T-cell (primary cell): Measurements from ENCODE around the gene PWP1. TPM values are rescaled to one million over a fixed set of nuclear protein-coding genes. Genes with fewer than 3 reads are reported as not detected.

Source experiments
- ATAC-seq, 4 experiments: fragments of 200-7000 bp in 3 of 4; fragments of 150-1000 bp in 1 of 4; cut with Tn5 transposase; replicated peaks in 1 of 4; 1 replicate in 3 of 4; 2 replicates in 1 of 4; pipeline ENCODE4 v1.10.0; 2021; ENCODE audit warnings: moderate library complexity in 3 of 4, mild to moderate bottlenecking in 2 of 4, moderate number of reproducible peaks in 1 of 4
- CTCF ChIA-PET, 2 donors: fragments of 300-600 bp; sonication (Branson Sonifier 250); formaldehyde crosslinking; loops; one replicate each; lab custom pipeline; 2022; ENCODE audit warnings: antibody characterized with exemption in 2 of 2; lab: Charles Lee
- POLR2A ChIA-PET, 2 donors: fragments of 300-600 bp; sonication (Branson Sonifier 250); formaldehyde crosslinking; loops; one replicate each; lab custom pipeline; 2022; ENCODE audit warnings: antibody characterized with exemption in 2 of 2; lab: Charles Lee
- DNase-seq, 35 experiments: peaks; one replicate each; pipeline versions ENCODE4 v3.0.0 to v3.0.0-alpha.2; 2013 to 2023
- H3K27ac ChIP-seq: one replicate; pipeline ENCODE4 v1.5.1; 2013; ENCODE audit warnings: low read length
- H3K27me3 ChIP-seq, 2 experiments: replicated peaks in 1 of 2; 1 replicate in 1 of 2; 2 replicates in 1 of 2; pipeline versions ENCODE4 v1.6.1 to v1.7.0; 2013; ENCODE audit warnings: low read length in 1 of 2, mixed read lengths in 1 of 2; ENCODE audit not compliant: control insufficient read depth in 2 of 2, insufficient read depth in 2 of 2; ENCODE audit errors: extremely low read depth in 1 of 2
- H3K36me3 ChIP-seq, 2 donors: 1 replicate in 1 of 2; 2 replicates in 1 of 2; pipeline versions ENCODE4 v1.6.1 to v1.7.0; 2013; ENCODE audit warnings: low read length in 1 of 2; ENCODE audit not compliant: control insufficient read depth in 2 of 2, insufficient read depth in 1 of 2; ENCODE audit errors: extremely low read depth in 1 of 2
- H3K4me1 ChIP-seq, 2 experiments: 1 replicate in 1 of 2; 2 replicates in 1 of 2; pipeline versions ENCODE4 v1.6.1 to v1.7.0; 2013; ENCODE audit warnings: low read length in 2 of 2, mixed read lengths in 1 of 2; ENCODE audit not compliant: insufficient read depth in 2 of 2, control insufficient read depth in 1 of 2; ENCODE audit errors: extremely low read depth in 1 of 2
- H3K4me3 ChIP-seq, 2 donors: 1 replicate in 1 of 2; 2 replicates in 1 of 2; pipeline versions ENCODE4 v1.5.1 to v1.7.0; 2013; ENCODE audit warnings: mild to moderate bottlenecking in 2 of 2, low read length in 1 of 2, moderate library complexity in 1 of 2; ENCODE audit not compliant: control insufficient read depth in 1 of 2; ENCODE audit errors: extremely low read depth in 1 of 2
- H3K9me3 ChIP-seq: 2 replicates; pipeline ENCODE4 v1.7.0; 2013
- H3K27ac Mint-ChIP-seq, 2 donors: one replicate each; pipeline ENCODE4 v1.8.0; 2020 to 2021; ENCODE audit warnings: mild to moderate bottlenecking in 2 of 2, mixed read lengths in 2 of 2
- H3K27me3 Mint-ChIP-seq, 2 donors: one replicate each; pipeline ENCODE4 v1.8.0; 2021 to 2022; ENCODE audit warnings: mixed read lengths in 2 of 2
- H3K36me3 Mint-ChIP-seq: one replicate; pipeline ENCODE4 v1.8.0; 2021; ENCODE audit warnings: mixed read lengths
- H3K4me1 Mint-ChIP-seq, 3 donors: one replicate each; pipeline ENCODE4 v1.8.0; 2020 to 2022; ENCODE audit warnings: mixed read lengths in 3 of 3, mild to moderate bottlenecking in 1 of 3
- H3K4me3 Mint-ChIP-seq, 3 donors: one replicate each; pipeline ENCODE4 v1.8.0; 2020 to 2022; ENCODE audit warnings: mild to moderate bottlenecking in 3 of 3, mixed read lengths in 3 of 3, moderate library complexity in 3 of 3
- H3K9me3 Mint-ChIP-seq, 3 donors: one replicate each; pipeline ENCODE4 v1.8.0; 2020 to 2022; ENCODE audit warnings: mixed read lengths in 3 of 3
- WGBS: methylation state at CpG from one replicate; pipeline ENCODE4 v1.1.5; 2013; ENCODE audit warnings: missing lambda C conversion rate; ENCODE audit not compliant: insufficient coverage; 5-methylcytosine and 5-hydroxymethylcytosine counted together
- total RNA-seq, 35 experiments: library from RNA in 6 of 35; stranded (reverse) in 6 of 35; fragments of 120-200 nt in 1 of 35; gene quantifications; one replicate each; pipeline versions ENCODE4 v1.2.1 to v1.2.4 and lab custom pipeline; 2013 to 2026

PWP1 gene
- total RNA-seq, 5 donors from 2014 or later (not counting 1 experiment from before 2014, with no cell fraction given) = 22.1 to 36.9 (median 28.5) TPM

DNA sequence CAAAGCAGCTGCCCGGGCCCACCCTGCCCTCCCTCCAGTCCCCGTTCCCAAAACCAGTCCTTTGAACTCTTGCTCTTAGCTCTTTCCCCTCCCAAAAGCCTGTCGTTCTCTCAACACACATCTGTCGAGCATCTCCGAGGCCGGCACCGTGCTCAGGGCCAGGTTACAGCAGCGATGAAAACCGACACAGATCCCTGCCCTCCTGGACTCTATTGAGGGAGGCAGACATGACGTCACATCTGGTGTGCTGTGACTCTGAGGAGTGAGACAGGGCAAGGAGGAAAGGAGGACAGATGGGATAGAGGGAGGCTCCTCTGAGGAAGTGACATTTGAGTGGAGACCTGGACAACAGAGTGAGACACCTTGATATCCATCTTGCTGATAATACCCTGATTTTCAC lies 34.6 kb upstream of the PWP1 start:
- Mint-ChIP-seq H3K27ac (no peak overlapping the region), H3K27me3 (no peaks in the 10 kb centered on the region), H3K4me1 (peaks cover 0 to 6% (median 0%) of the 10 kb centered on the region in 3 donors), H3K9me3 (no peaks in the 10 kb centered on the region), H3K36me3 (peaks cover 12% of the 10 kb centered on the region), H3K4me3 (no peak overlapping the region)
- ChIA-PET POLR2A (no interaction called here), CTCF (no interaction called here)
- DNase-seq (no peak), ATAC-seq (no peak)
- no peaks in the 10 kb centered on the region for H3K4me1 ChIP-seq
- WGBS = 93% methylated on average over 9 of the region's 10 CpGs
- no peak overlapping the region for H3K27ac ChIP-seq
- no peak overlapping the region for H3K4me3 ChIP-seq
- no peaks in the 10 kb centered on the region for H3K27me3 ChIP-seq
- no peaks in the 10 kb centered on the region for H3K9me3 ChIP-seq
- H3K36me3 ChIP-seq = peaks cover 0 to 20% of the 10 kb centered on the region in 2 donors

GRCh38 chr12:107651571-107652449 lies 33.8 kb upstream of the PWP1 start:
- ChIA-PET POLR2A (no interaction called here), CTCF (no interaction called here)
- H3K9me3 Mint-ChIP-seq = no peaks in the 10 kb centered on the region
- peaks cover 0 to 6% (median 0%) of the 10 kb centered on the region in 3 donors for H3K4me1 Mint-ChIP-seq
- ATAC-seq = no peak
- Histone ChIP-seq H3K4me3 (no peak overlapping the region), H3K9me3 (no peaks in the 10 kb centered on the region), H3K4me1 (no peaks in the 10 kb centered on the region), H3K27ac (no peak overlapping the region), H3K36me3 (peaks cover under 1 to 20% of the 10 kb centered on the region in 2 donors), H3K27me3 (no peaks in the 10 kb centered on the region)
- H3K27me3 Mint-ChIP-seq = no peaks in the 10 kb centered on the region
- H3K36me3 Mint-ChIP-seq = peaks cover 9% of the 10 kb centered on the region
- H3K27ac Mint-ChIP-seq = no peak overlapping the region
- no peak for DNase-seq
- 96% methylated on average over 8 of the region's 11 CpGs for WGBS
- H3K4me3 Mint-ChIP-seq = no peak overlapping the region

- ATAC-seq (no peak), DNase-seq (no peak)
- Histone ChIP-seq H3K4me1 (no peaks in the 10 kb centered on the region), H3K9me3 (no peaks in the 10 kb centered on the region), H3K27me3 (no peaks in the 10 kb centered on the region), H3K27ac (no peak overlapping the region), H3K36me3 (peaks cover 5 to 28% of the 10 kb centered on the region in 2 donors), H3K4me3 (no peak overlapping the region)
- Mint-ChIP-seq H3K27ac (no peak overlapping the region), H3K27me3 (no peaks in the 10 kb centered on the region), H3K36me3 (peaks cover 14% of the 10 kb centered on the region), H3K9me3 (no peaks in the 10 kb centered on the region), H3K4me3 (no peak overlapping the region), H3K4me1 (peaks cover 0 to 6% (median 0%) of the 10 kb centered on the region in 3 donors)
- ChIA-PET POLR2A (no interaction called here), CTCF (no interaction called here)
- WGBS = no CpG with 5 or more reads among the region's 2 CpGs
These were observed 32.1 kb upstream of the PWP1 start for GRCh38 chr12:107653519-107653918.

DNA sequence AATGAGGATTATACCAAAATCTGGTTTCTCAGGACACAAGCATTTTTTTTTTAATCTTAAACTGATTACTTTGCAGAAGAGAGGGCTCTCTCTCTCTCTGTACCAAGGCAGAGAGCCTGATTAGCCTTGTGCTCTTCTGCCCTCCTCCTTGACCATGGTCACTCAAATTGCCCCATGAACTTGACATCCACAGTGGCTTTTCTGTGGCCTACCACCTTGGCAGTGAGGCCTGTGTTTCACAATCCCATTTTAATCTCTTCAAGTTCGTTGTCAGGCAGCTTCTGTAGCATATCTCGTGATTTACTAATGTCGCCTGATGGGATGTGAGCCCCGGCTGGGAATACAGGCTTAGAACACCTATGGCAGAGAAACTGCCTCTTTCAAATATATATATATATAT lies 30.7 kb upstream of the PWP1 start:
- Histone ChIP-seq H3K27me3 (no peaks in the 10 kb centered on the region), H3K27ac (no peak overlapping the region), H3K4me1 (no peaks in the 10 kb centered on the region), H3K4me3 (no peak overlapping the region), H3K9me3 (no peaks in the 10 kb centered on the region), H3K36me3 (peaks cover 7 to 29% of the 10 kb centered on the region in 2 donors)
- ChIA-PET CTCF (interaction anchor here in 1 of 2 donors (0.7 kb wide), 1 partner anchor 487 kb away, joined by 4 read pairs; no protein-coding TSS in a partner anchor), POLR2A (no interaction called here)
- H3K27ac Mint-ChIP-seq = no peak overlapping the region
- WGBS = no CpG with 5 or more reads among the region's 4 CpGs
- no peak overlapping the region for H3K4me3 Mint-ChIP-seq
- no peaks in the 10 kb centered on the region for H3K27me3 Mint-ChIP-seq
- H3K4me1 Mint-ChIP-seq = peaks cover 0 to 6% (median 0%) of the 10 kb centered on the region in 3 donors
- H3K9me3 Mint-ChIP-seq = no peaks in the 10 kb centered on the region
- peaks cover 20% of the 10 kb centered on the region for H3K36me3 Mint-ChIP-seq
- DNase-seq (no peak), ATAC-seq (no peak)

- H3K4me3 Mint-ChIP-seq = no peak overlapping the region
- H3K27me3 Mint-ChIP-seq = no peaks in the 10 kb centered on the region
- POLR2A ChIA-PET = no interaction called here
- no peak for ATAC-seq
- no peaks in the 10 kb centered on the region for H3K4me1 ChIP-seq
- H3K36me3 ChIP-seq = peaks cover 7 to 29% of the 10 kb centered on the region in 2 donors
- H3K9me3 ChIP-seq = no peaks in the 10 kb centered on the region
- DNase-seq = no peak
- CTCF ChIA-PET = interaction anchor here in 1 of 2 donors (0.7 kb wide), 1 partner anchor 488 kb away, joined by 4 read pairs; no protein-coding TSS in a partner anchor
- H3K9me3 Mint-ChIP-seq = no peaks in the 10 kb centered on the region
- no peak overlapping the region for H3K27ac Mint-ChIP-seq
- no peaks in the 10 kb centered on the region for H3K27me3 ChIP-seq
- peaks cover 0 to 6% (median 0%) of the 10 kb centered on the region in 3 donors for H3K4me1 Mint-ChIP-seq
- H3K27ac ChIP-seq = no peak overlapping the region
- H3K4me3 ChIP-seq = no peak overlapping the region
- 93% methylated on average over 5 of the region's 9 CpGs for WGBS
- H3K36me3 Mint-ChIP-seq = peaks cover 20% of the 10 kb centered on the region
These were observed 30.1 kb upstream of the PWP1 start for GRCh38 chr12:107655281-107656065.

- no peak overlapping the region for H3K27ac Mint-ChIP-seq
- H3K4me3 Mint-ChIP-seq = no peak overlapping the region
- no peaks in the 10 kb centered on the region for H3K9me3 Mint-ChIP-seq
- Histone ChIP-seq H3K4me3 (no peak overlapping the region), H3K27me3 (no peaks in the 10 kb centered on the region), H3K36me3 (peaks cover 11 to 29% of the 10 kb centered on the region in 2 donors), H3K4me1 (no peaks in the 10 kb centered on the region), H3K9me3 (no peaks in the 10 kb centered on the region), H3K27ac (no peak overlapping the region)
- CTCF ChIA-PET = no interaction called here
- peaks cover 0 to 6% (median 0%) of the 10 kb centered on the region in 3 donors for H3K4me1 Mint-ChIP-seq
- POLR2A ChIA-PET = no interaction called here
- H3K36me3 Mint-ChIP-seq = peaks cover 20% of the 10 kb centered on the region
- no peak for ATAC-seq
- no peak for DNase-seq
- no peaks in the 10 kb centered on the region for H3K27me3 Mint-ChIP-seq
These were observed 29.3 kb upstream of the PWP1 start for GRCh38 chr12:107656302-107656701.
